GM23338 (cell line): ENCODE measurements around the gene SPEM1. TPM values are rescaled to one million over a fixed set of nuclear protein-coding genes. Genes with fewer than 3 reads are reported as not detected.

Experiments
- ATAC-seq: fragments of 200-7000 bp; cut with Tn5 transposase; 3 replicates; pipeline ENCODE4 v1.9.1; 2020
- DNase-seq: peaks from one replicate; pipeline ENCODE4 v3.0.0-alpha.2; 2015; ENCODE audit warnings: low spot score
- H2AFZ ChIP-seq: fragments of 200-600 bp; sonication (generic); 2 replicates; pipeline ENCODE4 v1.8.0; 2016; ENCODE audit warnings: antibody characterized with exemption, mild to moderate bottlenecking, moderate library complexity
- H3F3A ChIP-seq: fragments of 200-600 bp; sonication (generic); replicated peaks from 2 replicates; pipeline ENCODE4 v1.8.0; 2017; ENCODE audit warnings: antibody characterized with exemption, mixed run types, low read depth
- H3K27ac ChIP-seq: fragments of 200-600 bp; sonication (generic); 2 replicates; pipeline ENCODE4 v1.6.1; 2016; ENCODE audit warnings: low read depth
- H3K27me3 ChIP-seq: fragments of 200-600 bp; sonication (generic); 2 replicates; pipeline ENCODE4 v1.8.0; 2016; ENCODE audit warnings: mild to moderate bottlenecking, mixed run types, moderate library complexity; ENCODE audit not compliant: insufficient read depth
- H3K36me3 ChIP-seq: fragments of 200-600 bp; sonication (generic); 2 replicates; pipeline ENCODE4 v1.8.0; 2016; ENCODE audit warnings: mild to moderate bottlenecking; ENCODE audit not compliant: insufficient read depth
- H3K4me1 ChIP-seq: fragments of 200-600 bp; sonication (generic); 2 replicates; pipeline ENCODE4 v1.8.0; 2016; ENCODE audit warnings: mild to moderate bottlenecking, moderate library complexity; ENCODE audit not compliant: insufficient read depth
- H3K4me2 ChIP-seq: fragments of 200-600 bp; sonication (generic); 2 replicates; pipeline ENCODE4 v1.7.1; 2017; ENCODE audit warnings: mixed run types
- H3K4me3 ChIP-seq: fragments of 200-600 bp; sonication (generic); 2 replicates; pipeline ENCODE4 v1.6.1; 2016; ENCODE audit warnings: mixed run types
- H3K79me2 ChIP-seq: fragments of 200-600 bp; sonication (generic); replicated peaks from 2 replicates; pipeline ENCODE4 v1.8.0; 2017; ENCODE audit warnings: mild to moderate bottlenecking; ENCODE audit not compliant: insufficient read depth
- H3K9me2 ChIP-seq: fragments of 200-600 bp; sonication (generic); 2 replicates; pipeline ENCODE4 v1.8.0; 2017; ENCODE audit not compliant: insufficient read depth
- H4K20me1 ChIP-seq: fragments of 200-600 bp; sonication (generic); replicated peaks from 2 replicates; pipeline ENCODE4 v1.8.0; 2017; ENCODE audit warnings: mild to moderate bottlenecking; ENCODE audit not compliant: insufficient read depth
- H3K27ac Mint-ChIP-seq: 2 replicates; pipeline ENCODE4 v1.8.0; 2020; ENCODE audit warnings: inconsistent platforms, mild to moderate bottlenecking, moderate library complexity, mixed read lengths
- H3K27me3 Mint-ChIP-seq: 3 replicates; pipeline ENCODE4 v1.8.0; 2022; ENCODE audit warnings: low read depth, mild to moderate bottlenecking, moderate library complexity, mixed read lengths, inconsistent platforms; ENCODE audit not compliant: insufficient read depth, poor library complexity
- H3K36me3 Mint-ChIP-seq: 3 replicates; pipeline ENCODE4 v1.8.0; 2021; ENCODE audit warnings: low read depth, mild to moderate bottlenecking, inconsistent platforms, moderate library complexity, mixed read lengths
- H3K4me1 Mint-ChIP-seq: 3 replicates; pipeline ENCODE4 v1.8.0; 2020; ENCODE audit warnings: mild to moderate bottlenecking, inconsistent platforms, mixed read lengths
- H3K4me3 Mint-ChIP-seq: 3 replicates; pipeline ENCODE4 v1.8.0; 2021; ENCODE audit warnings: moderate library complexity, mild to moderate bottlenecking, inconsistent platforms, mixed read lengths
- H3K9me3 Mint-ChIP-seq: 3 replicates; pipeline ENCODE4 v1.8.0; 2020; ENCODE audit warnings: moderate library complexity, mild to moderate bottlenecking, inconsistent platforms, mixed read lengths
- CREB1 ChIP-seq: fragments of 250-450 bp; sonication (Bioruptor Pico); IDR thresholded peaks from 2 replicates; pipeline ENCODE4 v1.5.0; 2020; ENCODE audit warnings: low read depth, mild to moderate bottlenecking, moderate library complexity
- EZH2 ChIP-seq: fragments of 200-600 bp; sonication (generic); IDR thresholded peaks from one replicate; pipeline ENCODE4 v1.8.0; 2017; ENCODE audit warnings: antibody characterized with exemption, mild to moderate bottlenecking, low read depth; ENCODE audit not compliant: unreplicated experiment
- EZH2phosphoT487 ChIP-seq: fragments of 200-600 bp; sonication (generic); IDR thresholded peaks from one replicate; pipeline ENCODE4 v1.8.1; 2018; ENCODE audit warnings: antibody characterized with exemption; ENCODE audit not compliant: unreplicated experiment
- POLR2AphosphoS5 ChIP-seq: IDR thresholded peaks from 2 replicates; pipeline ENCODE4 v1.6.1; 2016; ENCODE audit warnings: antibody characterized with exemption, low read depth
- REST ChIP-seq: IDR thresholded peaks from one replicate; pipeline ENCODE4 v1.6.1; 2018; ENCODE audit warnings: antibody characterized with exemption; ENCODE audit not compliant: unreplicated experiment
- STAT1 ChIP-seq: IDR thresholded peaks from one replicate; pipeline ENCODE4 v1.6.1; 2016; ENCODE audit warnings: antibody characterized with exemption; ENCODE audit not compliant: unreplicated experiment
- ZNF331 ChIP-seq: fragments of 250-450 bp; sonication (Bioruptor Pico); IDR thresholded peaks from 2 replicates; pipeline ENCODE4 v1.5.0; 2020; ENCODE audit warnings: low read depth, mild to moderate bottlenecking, moderate library complexity
- polyA plus RNA-seq: library from polyadenylated mRNA; unstranded; fragments of >200 nt; fragmentation: Nextera tagmentation; extraction: Ambion mirVana; gene quantifications from 2 replicates; pipeline ENCODE4 v1.2.1, GENCODE V29; 2016
- total RNA-seq: library from RNA; depleted of rRNA; stranded (reverse); fragments of >200 nt; shearing (Covaris generic); gene quantifications from 2 replicates; pipeline ENCODE4 v1.2.3, GENCODE V29; 2014

The SPEM1 gene
- total and polyA plus RNA-seq, 2 experiments from 2014 or later = not detected

DNA sequence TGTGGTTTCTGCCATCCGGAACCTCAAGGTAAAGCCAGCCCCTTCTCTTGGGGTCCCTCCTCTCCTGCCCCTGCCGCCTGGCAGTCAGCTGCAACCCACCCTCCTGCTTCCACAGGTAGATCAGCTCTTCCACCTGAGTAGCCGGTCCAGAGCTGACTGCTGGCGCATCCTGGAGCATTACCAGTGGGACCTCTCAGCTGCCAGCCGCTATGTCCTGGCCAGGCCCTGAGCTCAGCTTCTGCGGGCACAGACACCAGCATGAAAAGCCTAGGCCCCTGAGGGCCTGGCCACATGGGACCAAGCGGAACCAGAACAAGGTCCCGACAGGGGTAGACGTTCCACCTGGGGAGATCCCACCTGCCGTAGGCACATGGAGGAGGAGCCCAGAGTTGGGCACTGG lies 31.3 kb upstream of the SPEM1 start:
- no peak overlapping the region for H3K4me2 ChIP-seq
- peaks cover 4% of the 10 kb centered on the region for H3K36me3 ChIP-seq
- Mint-ChIP-seq H3K27me3 (peaks cover 19% of the 10 kb centered on the region), H3K27ac (no peak overlapping the region), H3K9me3 (no peaks in the 10 kb centered on the region), H3K4me3 (no peak overlapping the region), H3K36me3 (peaks cover 33% of the 10 kb centered on the region), H3K4me1 (peaks cover 25% of the 10 kb centered on the region)
- ATAC-seq (no peak), DNase-seq (no peak)
- H2AFZ ChIP-seq = no peak overlapping the region
- no peaks in the 10 kb centered on the region for H3K9me2 ChIP-seq
- H3K4me1 ChIP-seq = peaks cover 5% of the 10 kb centered on the region
- H3K27ac ChIP-seq = no peak overlapping the region
- H3K4me3 ChIP-seq = no peak overlapping the region
- no peaks in the 10 kb centered on the region for H3K27me3 ChIP-seq
- H3F3A ChIP-seq = peaks cover 17% of the 10 kb centered on the region; the same call in 1 of the 2 replicates
- TF ChIP-seq EZH2phosphoT487 (no peak), ZNF331 (CRISPR knock-in tag) (no peak), REST (no peak)
- H4K20me1 ChIP-seq = peaks cover 12% of the 10 kb centered on the region
- no peaks in the 10 kb centered on the region for H3K79me2 ChIP-seq

- Histone ChIP-seq H3K9me2 (no peaks in the 10 kb centered on the region), H3K79me2 (no peaks in the 10 kb centered on the region), H3K4me1 (no peaks in the 10 kb centered on the region; the same call in 1 of the 2 replicates), H3K36me3 (peaks cover 4% of the 10 kb centered on the region), H3K27ac (no peak overlapping the region), H3K4me2 (no peak overlapping the region), H3K27me3 (no peaks in the 10 kb centered on the region), H3K4me3 (no peak overlapping the region), H2AFZ (no peak overlapping the region), H4K20me1 (peaks cover 12% of the 10 kb centered on the region), H3F3A (peaks cover 21% of the 10 kb centered on the region; the same call in 1 of the 2 replicates)
- no peak overlapping the region for H3K27ac Mint-ChIP-seq
- H3K9me3 Mint-ChIP-seq = no peaks in the 10 kb centered on the region
- peaks cover 25% of the 10 kb centered on the region for H3K4me1 Mint-ChIP-seq
- H3K36me3 Mint-ChIP-seq = peaks cover 33% of the 10 kb centered on the region
- H3K4me3 Mint-ChIP-seq = no peak overlapping the region
- no peak for ATAC-seq
- no peak for DNase-seq
- peaks cover 19% of the 10 kb centered on the region for H3K27me3 Mint-ChIP-seq
- TF ChIP-seq EZH2 (no peak), POLR2AphosphoS5 (no peak), ZNF331 (CRISPR knock-in tag) (no peak), STAT1 (no peak), REST (no peak), CREB1 (CRISPR knock-in tag) (no peak)
Observed at GRCh38 chr17:7389924-7390910, 29.9 kb upstream of the SPEM1 start.
